ENCODE data around the gene MRPS2.
"Not testable (repeated sequence)": the region's sequence is repeated elsewhere in the genome, so short reads cannot be mapped to it uniquely, and the experiment has no call there.

The MRPS2 gene

GRCh38 chr9:135514342-135515082, 14.0 kb downstream of the MRPS2 start:
- DNase-seq (ENCODE audit: low read depth in 2 of 2) = no peak

GRCh38 chr9:135515083-135515951, 14.8 kb downstream of the MRPS2 start:
- no peak for DNase-seq (ENCODE audit: low read depth in 2 of 2)

GRCh38 chr9:135516132-135516860, 15.8 kb downstream of the MRPS2 start:
- DNase-seq (ENCODE audit: low read depth in 2 of 2) = no peak

- no peak for DNase-seq (ENCODE audit: low read depth in 2 of 2)
These were observed 16.9 kb downstream of the MRPS2 start for GRCh38 chr9:135517407-135517822.

GRCh38 chr9:135519179-135519971, 18.9 kb downstream of the MRPS2 start:
- DNase-seq (ENCODE audit: low read depth in 2 of 2) = no peak

- no peak for DNase-seq (ENCODE audit: low read depth in 2 of 2)
These were observed 20.6 kb downstream of the MRPS2 start, which contains the start of gene LCN1 for GRCh38 chr9:135520916-135521607. LCN1 (plus strand) TSS chr9:135521440; CDS start chr9:135521498, 58 bp downstream.

GRCh38 chr9:135521608-135522095, 21.2 kb downstream of the MRPS2 start:
- DNase-seq (ENCODE audit: low read depth in 2 of 2) = no peak

- DNase-seq (ENCODE audit: low read depth in 2 of 2) = no peak
These were observed 21.8 kb downstream of the MRPS2 start for GRCh38 chr9:135522137-135522877.

GRCh38 chr9:135522931-135523330, 22.4 kb downstream of the MRPS2 start:
- no peak for DNase-seq (ENCODE audit: low read depth in 2 of 2)

GRCh38 chr9:135523521-135524129, 23.1 kb downstream of the MRPS2 start:
- no peak for DNase-seq (ENCODE audit: low read depth in 2 of 2)

- no peak for DNase-seq (ENCODE audit: low read depth in 2 of 2)
These were observed 23.8 kb downstream of the MRPS2 start for GRCh38 chr9:135524130-135524861.

- DNase-seq (ENCODE audit: low read depth in 2 of 2) = no peak
These were observed 25.0 kb downstream of the MRPS2 start for GRCh38 chr9:135525241-135526088.

- DNase-seq (ENCODE audit: low read depth in 2 of 2) = no peak
These were observed 25.7 kb downstream of the MRPS2 start for GRCh38 chr9:135526089-135526729.

- no peak for DNase-seq (ENCODE audit: low read depth in 2 of 2)
These were observed 26.5 kb downstream of the MRPS2 start for GRCh38 chr9:135526730-135527571.

- not testable (repeated sequence) for DNase-seq (ENCODE audit: low read depth in 2 of 2)
These were observed 28.5 kb downstream of the MRPS2 start for GRCh38 chr9:135528842-135529435.

- DNase-seq (ENCODE audit: low read depth in 2 of 2) = no peak
These were observed 29.7 kb downstream of the MRPS2 start for GRCh38 chr9:135530146-135530545.

Data from stimulated activated CD8-positive, alpha-beta memory T cell treated with anti-CD3 and anti-CD28 coated beads, Interleukin-15, amount 100 ng/mL, for 48 hours (primary cell).